Activated CD8-positive, alpha-beta memory T cell treated with anti-CD3 and anti-CD28 coated beads for 48 hours (primary cell): ENCODE data around the gene NDOR1.
"Not testable (repeated sequence)": the region's sequence is repeated elsewhere in the genome, so short reads cannot be mapped to it uniquely, and the experiment has no call there.

Experiments
- DNase-seq, 3 experiments: peaks; one replicate each; pipeline ENCODE4 v3.0.0-alpha.2; 2020; ENCODE audit warnings: low read depth in 2 of 3, low spot score in 2 of 3

Gene NDOR1

DNA sequence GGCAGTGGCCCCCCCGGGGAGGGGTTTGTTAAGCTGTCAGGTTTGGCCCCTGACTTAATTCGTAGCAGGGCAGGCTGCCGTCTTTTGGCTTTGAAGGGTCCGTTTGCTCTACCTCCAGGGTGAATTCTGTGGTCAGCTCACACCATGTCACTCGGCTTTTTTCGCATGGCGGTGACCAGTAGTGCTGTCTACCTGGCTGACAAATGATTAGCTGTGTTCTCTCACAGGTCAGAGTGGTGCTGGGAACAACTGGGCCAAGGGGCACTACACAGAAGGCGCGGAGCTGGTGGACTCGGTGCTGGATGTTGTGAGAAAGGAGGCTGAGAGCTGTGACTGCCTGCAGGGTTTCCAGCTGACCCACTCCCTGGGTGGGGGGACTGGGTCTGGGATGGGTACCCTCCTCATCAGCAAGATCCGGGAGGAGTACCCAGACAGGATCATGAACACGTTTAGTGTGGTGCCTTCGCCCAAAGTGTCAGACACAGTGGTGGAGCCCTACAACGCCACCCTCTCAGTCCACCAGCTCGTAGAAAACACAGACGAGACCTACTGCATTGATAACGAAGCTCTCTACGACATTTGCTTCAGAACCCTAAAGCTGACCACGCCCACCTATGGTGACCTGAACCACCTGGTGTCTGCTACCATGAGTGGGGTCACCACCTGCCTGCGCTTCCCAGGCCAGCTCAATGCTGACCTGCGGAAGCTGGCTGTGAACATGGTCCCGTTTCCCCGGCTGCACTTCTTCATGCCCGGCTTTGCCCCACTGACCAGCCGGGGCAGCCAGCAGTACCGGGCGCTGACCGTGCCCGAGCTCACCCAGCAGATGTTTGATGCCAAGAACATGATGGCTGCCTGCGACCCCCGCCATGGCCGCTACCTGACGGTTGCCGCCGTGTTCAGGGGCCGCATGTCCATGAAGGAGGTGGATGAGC, 37.0 kb downstream of the NDOR1 start:
- no peak for DNase-seq

DNA sequence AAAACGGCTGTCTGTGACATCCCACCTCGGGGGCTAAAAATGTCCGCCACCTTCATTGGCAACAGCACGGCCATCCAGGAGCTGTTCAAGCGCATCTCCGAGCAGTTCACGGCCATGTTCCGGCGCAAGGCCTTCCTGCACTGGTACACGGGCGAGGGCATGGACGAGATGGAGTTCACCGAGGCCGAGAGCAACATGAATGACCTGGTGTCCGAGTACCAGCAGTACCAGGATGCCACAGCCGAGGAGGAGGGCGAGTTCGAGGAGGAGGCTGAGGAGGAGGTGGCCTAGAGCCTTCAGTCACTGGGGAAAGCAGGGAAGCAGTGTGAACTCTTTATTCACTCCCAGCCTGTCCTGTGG, 37.7 kb downstream of the NDOR1 start:
- DNase-seq: not testable (repeated sequence)

DNA sequence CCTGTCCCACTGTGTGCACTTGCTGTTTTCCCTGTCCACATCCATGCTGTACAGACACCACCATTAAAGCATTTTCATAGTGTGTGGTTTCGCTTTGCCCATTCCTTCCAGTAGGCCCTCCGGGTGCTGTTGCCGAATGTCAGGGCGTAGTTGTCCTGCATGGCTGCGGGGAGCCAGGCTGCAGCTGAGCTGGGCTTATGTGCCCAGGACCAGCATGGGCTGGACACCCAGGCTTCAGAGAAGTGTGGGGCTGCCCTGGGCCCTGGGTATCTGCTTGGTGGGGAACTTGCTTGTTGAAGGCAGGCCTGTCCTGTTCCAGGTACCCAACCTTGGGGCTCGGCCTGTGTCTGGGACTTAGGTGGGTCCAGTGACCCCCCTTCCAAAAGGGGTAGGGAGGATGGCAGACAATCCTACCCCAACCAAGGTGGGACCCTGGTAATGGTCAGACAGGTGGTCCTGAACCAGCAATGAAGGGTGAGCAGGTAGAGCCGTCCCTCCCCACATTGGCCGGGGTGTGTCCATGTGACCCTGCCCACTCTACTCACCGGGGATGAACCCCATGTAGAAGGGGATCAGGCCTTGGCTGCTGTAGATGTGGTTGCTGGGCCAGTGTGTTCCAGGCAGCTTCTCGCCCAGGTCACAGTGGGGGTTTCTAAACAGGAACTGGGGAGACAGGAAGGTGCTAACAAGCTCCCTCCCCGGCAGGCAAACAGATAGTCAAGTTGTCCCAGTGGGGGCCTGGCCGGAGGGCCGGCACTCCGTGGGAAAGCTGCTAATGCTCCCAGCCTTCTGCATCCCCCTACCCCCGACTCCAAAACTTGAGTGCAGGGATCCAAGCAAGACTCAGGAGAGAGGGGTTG, 38.4 kb downstream of the NDOR1 start:
- DNase-seq: no peak

DNA sequence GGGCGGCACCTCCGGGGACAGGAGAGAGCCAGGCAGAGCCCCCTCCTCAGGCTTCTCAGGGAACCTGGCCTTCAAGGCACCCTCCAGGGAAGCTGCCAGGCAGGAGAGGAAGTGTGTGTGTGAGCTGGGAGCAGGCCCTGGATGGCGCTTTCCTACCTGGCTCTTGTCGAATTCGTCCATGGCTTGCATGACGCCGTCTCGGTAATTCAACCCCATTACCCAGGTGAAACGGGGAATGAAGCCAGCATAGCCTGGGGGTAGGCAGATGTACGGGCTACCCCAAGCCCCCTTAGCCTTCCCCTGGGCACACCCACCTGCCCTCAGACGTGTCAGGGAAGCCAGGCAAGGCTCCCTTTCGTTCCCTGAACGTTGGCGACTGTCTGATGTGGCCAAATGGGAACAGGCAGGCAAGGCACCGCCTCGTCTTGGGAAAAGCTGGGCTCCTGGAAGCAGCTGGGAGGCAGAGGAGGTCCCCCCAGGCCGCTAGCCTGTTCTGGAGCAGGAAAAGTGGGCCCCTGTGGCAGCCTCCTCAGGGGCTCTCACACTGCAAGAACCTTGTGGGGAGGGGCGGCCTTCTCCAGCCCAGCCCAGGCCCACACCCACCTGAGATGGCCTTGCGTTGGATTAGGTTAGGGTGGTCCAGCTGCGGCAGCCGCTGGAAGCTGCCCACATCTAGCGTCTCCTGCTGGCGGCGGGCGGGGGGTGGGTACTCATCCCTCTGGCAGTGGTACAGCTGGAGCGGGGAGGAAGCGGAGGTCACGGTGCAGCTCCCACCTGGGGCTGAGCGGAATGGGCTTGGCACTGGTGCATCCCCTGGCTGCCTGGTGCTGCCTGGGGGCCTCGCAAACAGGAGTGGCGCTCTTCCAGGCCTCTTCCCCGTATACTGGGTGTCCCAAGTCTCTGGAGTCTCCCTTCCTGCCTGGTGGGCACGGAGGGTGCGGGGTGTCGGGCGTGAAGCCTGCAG, 39.3 kb downstream of the NDOR1 start:
- DNase-seq: no peak

DNA sequence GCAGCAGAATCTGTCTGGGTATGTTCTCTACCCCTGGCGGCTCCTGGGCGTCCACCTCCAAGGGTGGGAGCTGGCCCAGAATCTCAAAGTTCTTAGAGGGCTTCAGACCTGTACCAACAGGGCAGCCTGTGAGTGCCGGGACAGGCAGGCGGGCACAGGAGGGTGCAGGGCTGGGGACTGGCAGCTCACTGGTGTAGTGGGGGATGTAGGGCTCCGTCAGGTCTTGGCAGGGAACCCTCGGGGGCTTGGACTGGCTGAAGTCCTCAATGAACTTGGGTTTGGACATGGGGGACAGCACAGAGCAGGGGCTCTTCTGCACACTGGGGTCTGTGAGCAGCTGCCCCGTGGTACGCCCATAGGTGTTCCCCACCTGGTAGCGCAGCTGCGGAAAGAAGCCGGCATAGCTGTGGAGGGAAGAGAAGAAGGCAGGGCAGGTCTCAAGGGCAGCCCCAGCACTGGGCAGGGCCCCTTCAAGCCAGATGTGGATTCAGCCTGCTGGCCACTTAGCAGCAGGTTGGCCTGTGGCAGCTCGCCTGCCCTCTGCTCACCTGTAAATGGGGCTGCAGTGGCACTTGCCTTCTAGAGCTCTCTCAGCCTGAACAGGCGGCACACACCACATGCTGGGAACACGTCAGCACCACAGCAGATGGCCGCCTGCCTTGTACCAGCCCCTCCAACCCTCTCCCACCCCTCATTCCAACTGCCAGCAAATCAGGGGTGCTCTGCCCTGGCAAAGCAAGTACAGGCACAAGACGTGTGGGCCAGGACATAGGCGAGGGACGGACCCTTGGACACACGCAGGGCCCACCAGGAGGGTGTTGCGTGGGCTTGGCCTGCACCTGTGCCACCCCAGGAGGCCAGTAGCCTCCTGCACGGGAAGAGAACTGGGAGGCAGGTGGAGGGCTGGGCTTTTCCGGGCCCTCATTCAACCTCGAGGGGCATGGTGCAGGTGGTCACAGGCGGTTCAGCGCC, 40.2 kb downstream of the NDOR1 start:
- no peak for DNase-seq

DNA sequence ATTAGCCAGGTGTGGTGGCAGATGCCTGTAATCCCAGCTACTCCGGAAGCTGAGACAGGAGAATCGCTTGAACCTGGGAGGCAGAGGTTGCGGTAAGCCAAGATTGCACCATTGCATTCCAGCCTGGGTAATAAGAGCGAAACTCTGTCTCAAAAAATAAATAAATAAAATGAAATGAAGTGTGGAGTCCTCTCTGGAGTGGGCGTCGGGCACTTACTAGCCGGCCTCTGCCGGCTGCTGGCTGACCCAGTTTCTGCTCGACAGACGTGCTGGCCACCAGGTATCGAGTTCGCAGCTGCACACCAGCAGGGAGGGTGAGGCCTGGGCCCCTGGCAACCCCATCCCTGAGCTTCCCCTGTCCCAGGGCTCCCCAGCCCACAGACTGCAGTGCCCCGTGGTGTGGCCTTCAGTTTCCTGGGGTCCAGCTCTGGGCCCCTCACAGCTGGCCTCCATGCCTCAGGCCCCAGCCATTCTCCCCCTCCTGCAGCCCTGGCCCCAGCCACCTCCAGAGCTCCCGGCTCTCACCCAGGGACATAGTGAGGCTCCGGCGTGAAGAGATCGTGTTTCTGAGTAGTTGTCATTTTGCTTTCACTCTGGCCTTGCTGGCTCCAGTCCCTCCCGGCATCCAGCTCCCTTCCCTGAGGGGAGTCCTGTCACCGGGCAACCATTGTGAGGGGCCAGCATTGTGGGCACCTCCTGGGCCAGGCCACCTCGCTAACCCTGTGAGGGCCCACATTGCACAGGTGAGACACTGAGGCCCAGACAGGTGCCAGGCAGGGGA, 41.8 kb downstream of the NDOR1 start:
- no peak for DNase-seq

DNA sequence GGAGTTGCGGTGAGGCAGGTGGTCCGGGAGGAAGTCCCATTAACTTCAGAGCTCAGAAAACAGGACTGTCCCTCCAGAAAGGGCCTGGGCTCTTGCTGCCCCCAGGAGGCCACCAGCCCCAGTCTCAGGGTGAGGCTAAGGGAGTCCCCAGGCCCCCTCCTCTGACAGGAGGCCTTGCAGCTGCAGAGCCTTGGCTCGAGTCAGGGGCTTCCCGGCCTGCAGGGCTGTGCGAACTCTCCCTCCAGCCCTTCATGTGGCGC, 42.3 kb downstream of the NDOR1 start:
- no peak for DNase-seq

DNA sequence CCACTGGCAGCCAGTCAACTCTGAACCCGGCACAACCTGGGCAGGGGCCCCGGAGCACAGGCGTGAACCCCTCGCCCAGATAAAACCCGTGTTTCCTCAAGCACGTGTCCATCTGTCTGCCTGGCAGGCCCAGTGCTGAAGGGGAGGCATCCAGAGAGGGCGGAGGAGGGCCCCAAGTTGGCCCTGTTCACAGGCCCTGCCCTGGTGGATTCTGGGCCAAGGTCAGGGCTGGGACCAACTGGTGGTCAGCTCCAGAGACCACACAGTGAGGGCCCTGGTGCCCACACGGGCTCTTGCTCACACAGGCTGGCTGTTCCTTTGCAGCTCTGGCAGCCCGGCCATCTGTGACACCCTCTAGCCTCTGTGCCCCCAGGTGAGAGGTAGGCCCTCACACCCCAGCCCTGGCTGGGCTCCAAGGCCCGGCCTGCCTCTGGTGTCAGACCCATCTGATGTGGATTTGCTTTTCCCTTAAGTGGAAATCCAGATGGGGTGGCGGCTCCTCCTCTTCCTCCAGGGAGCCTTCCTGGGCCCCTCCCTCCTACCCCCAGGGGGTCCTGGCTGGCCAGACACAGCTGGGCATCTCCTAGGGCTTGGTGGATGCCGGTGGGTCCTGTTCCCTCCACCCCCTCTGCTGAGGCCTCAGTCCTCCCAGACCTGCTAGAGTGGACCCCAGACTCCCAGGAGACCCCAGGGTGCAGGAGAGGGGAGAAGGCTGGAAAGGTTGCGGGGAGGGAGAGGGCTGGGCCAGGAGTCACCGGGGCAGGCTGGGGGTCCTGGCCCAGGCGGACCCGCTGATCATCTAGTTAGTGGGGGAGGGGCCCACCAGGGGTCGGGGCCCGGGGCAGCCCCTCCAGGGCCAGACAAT, 45.1 kb downstream of the NDOR1 start:
- no peak for DNase-seq

DNA sequence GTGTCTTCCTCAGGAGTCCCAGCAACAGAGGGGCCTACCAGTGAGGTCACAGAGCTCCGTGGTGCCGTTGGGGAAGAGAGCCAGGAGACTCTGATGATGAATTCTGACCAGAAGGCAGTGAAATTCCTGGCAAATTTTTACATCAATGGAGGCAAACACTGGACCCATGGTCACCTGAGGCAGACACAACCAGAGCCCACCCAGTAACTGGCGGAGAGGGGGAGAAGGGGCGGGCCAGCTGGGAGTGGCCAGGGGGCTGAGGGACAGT, 45.6 kb downstream of the NDOR1 start, which contains the start of gene STPG3:
STPG3 (plus strand) TSS at position 93 of the 268 bp plus-strand sequence; CDS start at position 94, 1 bp downstream.
- DNase-seq: no peak

DNA sequence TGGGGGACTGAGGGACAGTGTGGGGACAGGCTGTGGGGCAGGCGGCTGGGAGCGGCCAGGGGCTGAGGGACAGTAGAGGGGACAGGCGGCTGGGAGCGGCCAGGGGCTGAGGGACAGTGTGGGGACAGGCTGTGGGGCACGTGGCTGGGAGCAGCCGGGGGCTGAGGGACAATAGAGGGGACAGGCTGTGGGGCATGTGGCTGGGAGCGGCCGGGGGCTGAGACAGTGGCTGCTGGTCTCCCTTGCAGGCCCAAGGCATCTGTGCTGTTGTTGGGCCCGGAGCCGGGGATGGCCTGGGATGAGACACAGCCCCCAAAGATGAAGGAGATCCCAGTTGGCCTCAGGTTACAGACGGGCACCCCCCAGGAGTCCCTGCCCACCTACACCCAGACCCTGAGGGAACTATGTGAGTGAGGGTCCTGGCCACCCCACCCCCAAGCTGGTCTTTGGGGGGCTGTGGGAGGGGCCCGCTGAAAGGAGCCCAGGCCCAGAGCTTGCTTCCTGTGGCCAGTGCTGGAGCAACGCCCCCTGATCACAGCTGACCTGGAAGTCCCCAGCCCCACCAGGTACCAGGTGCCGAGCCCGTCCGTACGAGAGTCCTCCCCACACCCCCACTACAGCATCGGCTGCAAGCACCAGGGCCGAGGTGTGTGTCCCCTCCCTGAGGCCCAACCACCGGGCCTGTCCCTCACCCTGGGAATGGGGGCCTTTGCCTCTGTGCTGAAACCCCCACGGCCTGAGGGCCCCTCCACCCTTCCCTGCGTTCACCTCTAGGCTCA, 46.2 kb downstream of the NDOR1 start:
- no peak for DNase-seq

DNA sequence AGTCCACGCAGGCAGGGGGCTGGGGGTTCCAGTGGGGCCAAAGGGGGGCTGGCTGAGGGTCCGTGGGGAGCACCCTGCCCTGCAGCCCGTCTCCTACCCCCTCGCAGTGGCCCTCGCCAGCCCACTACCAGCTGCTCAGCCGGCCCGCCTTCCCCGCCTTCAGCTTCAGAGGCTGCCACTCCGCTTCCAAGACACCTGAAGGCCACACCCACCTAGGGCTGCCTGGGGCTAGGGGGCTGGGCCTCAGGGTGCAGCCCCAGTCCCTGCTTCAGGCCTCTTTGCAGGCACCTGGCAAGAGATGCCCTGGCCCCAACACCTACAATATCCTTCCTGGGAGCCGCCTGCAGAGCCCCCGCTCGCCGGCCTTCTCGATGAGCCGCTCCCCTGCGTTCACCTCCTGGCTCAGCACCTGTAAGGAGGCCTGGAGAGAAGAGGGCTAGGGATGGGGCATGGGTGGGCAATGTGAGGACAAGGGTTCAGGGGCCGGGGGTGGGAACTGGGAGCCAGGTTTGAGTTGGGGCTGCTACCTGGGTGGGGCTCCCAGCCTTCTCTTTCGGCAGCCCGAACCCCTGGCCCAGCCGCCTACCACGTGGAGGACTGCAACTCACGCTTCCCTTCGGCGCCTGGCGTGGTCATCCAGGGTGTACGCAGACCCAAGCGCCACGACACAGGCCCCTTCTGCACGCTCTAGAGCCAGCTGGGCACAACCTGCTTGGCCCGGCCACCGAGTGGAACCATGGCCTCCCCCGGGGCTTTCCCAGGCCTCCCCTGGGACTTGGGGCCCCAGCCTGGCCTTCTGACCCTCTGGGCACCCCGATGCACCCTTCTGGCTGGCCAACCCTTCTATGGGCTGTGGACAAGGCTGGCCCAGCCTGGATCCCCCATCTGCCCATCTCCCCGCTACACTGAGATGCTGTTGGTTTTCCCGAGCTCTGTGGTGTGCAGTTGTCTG, 47.3 kb downstream of the NDOR1 start:
- no peak for DNase-seq

DNA sequence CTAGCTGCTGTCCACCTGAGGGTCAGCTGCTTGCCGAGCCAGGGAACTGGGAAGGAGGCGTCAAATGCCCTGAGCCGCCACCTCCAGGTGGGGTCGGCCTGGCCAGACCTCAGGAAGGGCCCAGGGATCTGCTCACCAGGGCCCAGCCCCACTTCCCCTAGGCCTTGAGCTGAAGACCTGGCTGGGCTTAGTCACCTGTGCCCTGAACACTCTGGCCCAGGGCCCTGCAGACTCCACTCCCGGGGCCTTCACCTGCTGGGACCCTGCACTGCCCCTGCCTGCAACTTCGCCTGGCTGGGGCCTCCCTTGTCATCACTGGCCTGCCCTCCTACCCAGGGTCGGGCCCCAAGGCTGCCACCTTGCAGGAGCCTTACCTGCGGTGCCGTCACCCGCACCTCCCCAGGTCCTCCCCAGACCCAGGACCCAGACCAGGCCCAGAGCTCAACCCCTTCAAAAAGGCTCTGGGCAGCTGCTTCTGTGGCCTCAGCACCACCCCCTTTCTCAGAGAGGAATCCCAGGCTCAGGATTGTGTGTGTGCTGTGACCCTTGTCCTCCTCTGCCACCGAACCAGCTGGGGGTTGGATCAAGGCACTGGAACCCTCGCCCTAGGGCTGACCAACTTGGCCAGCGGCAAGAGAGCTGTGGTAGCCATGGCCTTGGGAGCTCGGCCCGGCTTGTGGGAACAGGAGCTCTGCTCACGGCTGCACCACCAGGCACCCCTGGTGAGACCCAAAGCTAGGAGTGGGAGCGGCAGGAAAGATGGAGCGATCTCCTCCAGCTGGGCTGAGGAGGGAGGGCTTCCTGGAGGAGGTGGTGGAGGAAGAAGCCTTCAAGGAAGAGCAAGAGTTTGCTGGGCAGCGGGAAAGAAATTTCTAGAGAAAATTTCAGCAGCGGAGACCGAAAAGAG, 48.5 kb downstream of the NDOR1 start:
- DNase-seq: no peak

DNA sequence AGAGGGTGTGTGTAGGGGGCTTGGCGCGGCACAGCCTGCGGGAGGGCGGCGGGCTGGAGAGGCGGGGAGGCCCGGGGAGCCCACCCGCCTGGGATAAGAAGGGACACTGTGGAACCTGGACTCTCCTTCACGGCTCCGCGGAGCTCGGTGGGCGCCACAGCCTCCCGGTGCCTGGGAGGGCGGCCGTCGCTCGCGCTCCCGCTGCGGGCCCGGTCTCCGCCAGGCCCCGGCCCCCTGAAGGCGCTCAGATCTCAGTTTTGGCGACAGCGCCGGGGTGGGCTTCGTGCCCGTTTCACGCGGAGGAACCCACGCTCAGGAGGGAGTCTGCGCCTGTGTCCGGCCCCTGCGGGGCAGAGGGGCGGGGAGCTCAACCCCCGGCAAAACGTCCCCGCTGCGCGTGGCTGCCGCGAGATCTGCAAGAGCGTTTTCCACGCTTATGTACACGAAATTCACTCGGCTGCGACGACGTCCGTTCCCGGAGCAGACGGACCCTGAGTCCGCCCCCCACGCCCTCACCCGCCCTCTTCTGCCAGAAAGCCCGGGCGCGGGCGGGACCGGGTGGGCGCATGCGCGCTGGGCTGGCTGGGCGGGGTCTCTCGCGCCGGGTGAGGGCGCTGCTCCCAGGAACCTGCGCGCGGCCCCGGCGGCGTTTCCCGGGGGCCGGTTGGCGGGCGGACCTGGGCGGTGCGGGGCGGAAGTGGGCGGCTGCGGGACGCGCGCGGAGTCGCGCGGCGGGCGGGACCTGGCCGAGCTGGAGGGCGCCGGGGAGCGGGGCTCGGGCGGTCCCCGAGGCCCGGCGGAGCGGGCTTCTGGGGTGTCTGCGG, 49.3 kb downstream of the NDOR1 start, which contains the start of gene NELFB:
NELFB (plus strand) TSS at position 704 of the 824 bp plus-strand sequence.
- DNase-seq: peak; percentile 96 to 98 (median 97)

DNA sequence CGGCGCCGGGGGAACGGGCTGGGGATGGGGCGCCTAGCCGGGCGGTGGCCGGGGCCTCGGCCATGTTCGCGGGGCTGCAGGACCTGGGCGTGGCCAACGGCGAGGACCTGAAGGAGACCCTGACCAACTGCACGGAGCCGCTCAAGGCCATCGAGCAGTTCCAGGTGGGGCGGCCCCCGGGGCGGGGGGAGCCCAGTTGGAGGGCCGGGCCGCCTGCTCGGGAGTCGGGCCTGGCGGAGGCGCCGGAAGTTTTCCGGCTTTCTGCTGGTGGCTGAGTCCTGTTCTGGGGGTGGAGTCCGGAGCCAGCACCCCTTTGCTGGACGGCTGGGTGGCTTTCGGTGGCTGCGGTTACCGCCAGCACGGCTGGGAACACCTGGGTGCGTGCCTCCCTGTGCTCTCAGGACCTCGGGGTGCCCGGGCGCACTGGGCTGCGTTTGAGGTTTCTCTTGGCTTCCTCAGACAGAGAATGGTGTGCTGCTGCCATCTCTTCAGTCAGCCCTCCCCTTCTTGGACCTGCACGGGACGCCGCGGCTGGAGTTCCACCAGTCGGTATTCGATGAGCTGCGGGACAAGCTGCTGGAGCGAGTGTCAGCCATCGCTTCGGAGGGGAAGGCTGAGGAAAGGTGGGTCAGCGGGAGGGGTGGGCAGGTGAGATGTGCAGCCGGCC, 50.1 kb downstream of the NDOR1 start:
- no peak for DNase-seq
